K562 (cell line): ENCODE measurements around the gene PARD3B. TPM values are rescaled to one million over a fixed set of nuclear protein-coding genes. Genes with fewer than 3 reads are reported as not detected.

Experiments used
- ATF1 ChIP-seq, 2 experiments: fragments of 450-650 bp in 1 of 2; IDR thresholded peaks; 2 replicates each; pipeline ENCODE4 v1.6.1; 2016; ENCODE audit warnings: missing compliant biosample characterization in 1 of 2, missing genetic modification characterization in 1 of 2
- BRCA1 ChIP-seq, 2 experiments: fragments of 450-650 bp in 1 of 2; sonication (generic) in 1 of 2; formaldehyde crosslinking in 1 of 2; IDR thresholded peaks; 2 replicates each; pipeline versions ENCODE4 v1.5.0 to v1.6.1; 2017 to 2020; ENCODE audit warnings: mild to moderate bottlenecking in 1 of 2, missing genetic modification reagents in 1 of 2
- BRD4 ChIP-seq: fragments of 200-600 bp; sonication (generic); IDR thresholded peaks from 2 replicates; pipeline ENCODE4 v1.6.1; 2017; ENCODE audit warnings: inconsistent platforms
- FOXJ3 ChIP-seq: sonication (generic); formaldehyde crosslinking; IDR thresholded peaks from 2 replicates; pipeline ENCODE4 v1.4.0; 2020; ENCODE audit warnings: mild to moderate bottlenecking, missing genetic modification reagents
- HDAC6 ChIP-seq: IDR thresholded peaks from 2 replicates; pipeline ENCODE4 v1.6.1; 2012; ENCODE audit warnings: low read depth, mild to moderate bottlenecking, control low read depth, inconsistent platforms, low read length, moderate library complexity
- HOXB6 ChIP-seq: fragments of 250-450 bp; sonication (Bioruptor Pico); IDR thresholded peaks from 2 replicates; pipeline ENCODE4 v1.5.1; 2022; ENCODE audit warnings: mild to moderate bottlenecking, borderline replicate concordance
- RAD51 ChIP-seq: fragments of 450-650 bp; IDR thresholded peaks from 2 replicates; pipeline ENCODE4 v1.7.1; 2016; ENCODE audit warnings: low read depth, mild to moderate bottlenecking, borderline replicate concordance
- RFX7 ChIP-seq: fragments of 250-450 bp; sonication (Bioruptor Pico); IDR thresholded peaks from 2 replicates; pipeline ENCODE4 v1.5.1; 2021; ENCODE audit warnings: mild to moderate bottlenecking
- ZBTB8A ChIP-seq: fragments of 450-650 bp; IDR thresholded peaks from 2 replicates; pipeline ENCODE4 v1.6.1; 2018; ENCODE audit warnings: mild to moderate bottlenecking, moderate library complexity; ENCODE audit not compliant: partially characterized antibody
- ZC3H11A ChIP-seq: IDR thresholded peaks from 2 replicates; pipeline ENCODE4 v1.6.1; 2012; ENCODE audit warnings: low read depth, low read length, improper control_type of control experiment
- ZNF3 ChIP-seq: fragments of 250-450 bp; sonication (Bioruptor Pico); IDR thresholded peaks from 2 replicates; pipeline ENCODE4 v1.5.0; 2021; ENCODE audit warnings: mild to moderate bottlenecking, moderate library complexity
- ZNF778 ChIP-seq: fragments of 450-650 bp; formaldehyde crosslinking; IDR thresholded peaks from 2 replicates; pipeline ENCODE4 v1.4.0; 2020; ENCODE audit warnings: mild to moderate bottlenecking, moderate library complexity
- polyA plus RNA-seq, 8 experiments: library from polyadenylated mRNA; depleted of rRNA in 4 of 8; stranded (reverse) in 5 of 8; unstranded in 3 of 8; fragments of >200 nt; fragmentation: Nextera tagmentation in 2 of 8; fragmentation: Illumina TruSeq in 1 of 8; extraction: Ambion mirVana in 2 of 8; extraction: Trizol in 1 of 8; gene quantifications; 2 replicates each; pipeline versions ENCODE4 v1.2.1 to v1.2.3, GENCODE V29; 2011 to 2014; ENCODE audit warnings: inconsistent platforms in 1 of 8, missing spikeins in 1 of 8
- total RNA-seq, 7 experiments: library from RNA; depleted of rRNA in 6 of 7; stranded (reverse); fragments of >200 nt in 6 of 7; fragmentation: Illumina TruSeq in 2 of 7; extraction: Trizol in 2 of 7; gene quantifications; 2 replicates each; pipeline versions ENCODE4 v1.2.1 to v1.2.3, GENCODE V29; 2011 to 2021; ENCODE audit warnings: low replicate concordance in 1 of 7
- TF ChIP-seq, protein P1 (sequence below): fragments of 250-450 bp; sonication (Bioruptor Pico); IDR thresholded peaks from 2 replicates; pipeline ENCODE4 v1.4.0; 2020
- TF ChIP-seq, protein P2 (sequence below): sonication (generic); formaldehyde crosslinking; IDR thresholded peaks from 2 replicates; pipeline ENCODE4 v1.8.0; 2022; ENCODE audit warnings: missing genetic modification reagents, mild to moderate bottlenecking, borderline replicate concordance

The PARD3B gene
- total and polyA plus RNA-seq, 9 of the 15 experiments (the other 6 are each of a cell fraction or from before 2014, with no cell fraction given), result 0.15 to 3.0 (median 1.1) TPM

DNA sequence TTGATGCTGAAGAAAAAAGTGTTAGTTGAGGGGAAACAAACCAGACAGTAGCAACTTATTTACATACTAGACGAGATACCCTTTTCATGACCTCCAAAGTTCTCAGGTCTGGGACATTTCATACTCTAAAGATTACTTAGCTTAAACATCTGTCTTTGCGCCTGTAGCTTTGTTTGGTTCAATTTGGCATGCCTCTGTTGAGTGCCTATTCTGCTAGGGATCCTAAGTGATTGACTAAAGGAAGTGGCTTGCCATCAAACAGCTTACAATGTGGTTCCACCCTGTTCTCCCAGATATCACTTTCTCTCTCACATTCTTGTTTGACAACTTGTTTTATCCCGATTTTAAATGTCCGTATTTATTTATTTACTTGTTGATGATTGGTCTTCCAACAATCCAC, 488.8 kb downstream of the PARD3B start (continued):
- TF ChIP-seq, protein P1, sequence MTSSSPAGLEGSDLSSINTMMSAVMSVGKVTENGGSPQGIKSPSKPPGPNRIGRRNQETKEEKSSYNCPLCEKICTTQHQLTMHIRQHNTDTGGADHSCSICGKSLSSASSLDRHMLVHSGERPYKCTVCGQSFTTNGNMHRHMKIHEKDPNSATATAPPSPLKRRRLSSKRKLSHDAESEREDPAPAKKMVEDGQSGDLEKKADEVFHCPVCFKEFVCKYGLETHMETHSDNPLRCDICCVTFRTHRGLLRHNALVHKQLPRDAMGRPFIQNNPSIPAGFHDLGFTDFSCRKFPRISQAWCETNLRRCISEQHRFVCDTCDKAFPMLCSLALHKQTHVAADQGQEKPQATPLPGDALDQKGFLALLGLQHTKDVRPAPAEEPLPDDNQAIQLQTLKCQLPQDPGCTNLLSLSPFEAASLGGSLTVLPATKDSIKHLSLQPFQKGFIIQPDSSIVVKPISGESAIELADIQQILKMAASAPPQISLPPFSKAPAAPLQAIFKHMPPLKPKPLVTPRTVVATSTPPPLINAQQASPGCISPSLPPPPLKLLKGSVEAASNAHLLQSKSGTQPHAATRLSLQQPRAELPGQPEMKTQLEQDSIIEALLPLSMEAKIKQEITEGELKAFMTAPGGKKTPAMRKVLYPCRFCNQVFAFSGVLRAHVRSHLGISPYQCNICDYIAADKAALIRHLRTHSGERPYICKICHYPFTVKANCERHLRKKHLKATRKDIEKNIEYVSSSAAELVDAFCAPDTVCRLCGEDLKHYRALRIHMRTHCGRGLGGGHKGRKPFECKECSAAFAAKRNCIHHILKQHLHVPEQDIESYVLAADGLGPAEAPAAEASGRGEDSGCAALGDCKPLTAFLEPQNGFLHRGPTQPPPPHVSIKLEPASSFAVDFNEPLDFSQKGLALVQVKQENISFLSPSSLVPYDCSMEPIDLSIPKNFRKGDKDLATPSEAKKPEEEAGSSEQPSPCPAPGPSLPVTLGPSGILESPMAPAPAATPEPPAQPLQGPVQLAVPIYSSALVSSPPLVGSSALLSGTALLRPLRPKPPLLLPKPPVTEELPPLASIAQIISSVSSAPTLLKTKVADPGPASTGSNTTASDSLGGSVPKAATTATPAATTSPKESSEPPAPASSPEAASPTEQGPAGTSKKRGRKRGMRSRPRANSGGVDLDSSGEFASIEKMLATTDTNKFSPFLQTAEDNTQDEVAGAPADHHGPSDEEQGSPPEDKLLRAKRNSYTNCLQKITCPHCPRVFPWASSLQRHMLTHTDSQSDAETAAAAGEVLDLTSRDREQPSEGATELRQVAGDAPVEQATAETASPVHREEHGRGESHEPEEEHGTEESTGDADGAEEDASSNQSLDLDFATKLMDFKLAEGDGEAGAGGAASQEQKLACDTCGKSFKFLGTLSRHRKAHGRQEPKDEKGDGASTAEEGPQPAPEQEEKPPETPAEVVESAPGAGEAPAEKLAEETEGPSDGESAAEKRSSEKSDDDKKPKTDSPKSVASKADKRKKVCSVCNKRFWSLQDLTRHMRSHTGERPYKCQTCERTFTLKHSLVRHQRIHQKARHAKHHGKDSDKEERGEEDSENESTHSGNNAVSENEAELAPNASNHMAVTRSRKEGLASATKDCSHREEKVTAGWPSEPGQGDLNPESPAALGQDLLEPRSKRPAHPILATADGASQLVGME, result no peak
- TF ChIP-seq ZNF3 (CRISPR knock-in tag) (no peak), ZBTB8A (no peak), ATF1 (CRISPR knock-in tag; IDR thresholded peaks at IDR 0.05) (no peak), ATF1 (tag; IDR thresholded peaks at IDR 0.05) (no peak), RFX7 (CRISPR knock-in tag) (no peak), ZNF778 (CRISPR knock-in tag) (no peak), BRCA1 (IDR thresholded peaks at IDR 0.05) (no peak), BRCA1 (CRISPR knock-in tag; IDR thresholded peaks at IDR 0.05) (no peak), HOXB6 (CRISPR knock-in tag) (no peak), ZC3H11A (no peak), HDAC6 (no peak), RAD51 (no peak), BRD4 (no peak), FOXJ3 (CRISPR knock-in tag) (no peak)
- TF ChIP-seq, protein P2, sequence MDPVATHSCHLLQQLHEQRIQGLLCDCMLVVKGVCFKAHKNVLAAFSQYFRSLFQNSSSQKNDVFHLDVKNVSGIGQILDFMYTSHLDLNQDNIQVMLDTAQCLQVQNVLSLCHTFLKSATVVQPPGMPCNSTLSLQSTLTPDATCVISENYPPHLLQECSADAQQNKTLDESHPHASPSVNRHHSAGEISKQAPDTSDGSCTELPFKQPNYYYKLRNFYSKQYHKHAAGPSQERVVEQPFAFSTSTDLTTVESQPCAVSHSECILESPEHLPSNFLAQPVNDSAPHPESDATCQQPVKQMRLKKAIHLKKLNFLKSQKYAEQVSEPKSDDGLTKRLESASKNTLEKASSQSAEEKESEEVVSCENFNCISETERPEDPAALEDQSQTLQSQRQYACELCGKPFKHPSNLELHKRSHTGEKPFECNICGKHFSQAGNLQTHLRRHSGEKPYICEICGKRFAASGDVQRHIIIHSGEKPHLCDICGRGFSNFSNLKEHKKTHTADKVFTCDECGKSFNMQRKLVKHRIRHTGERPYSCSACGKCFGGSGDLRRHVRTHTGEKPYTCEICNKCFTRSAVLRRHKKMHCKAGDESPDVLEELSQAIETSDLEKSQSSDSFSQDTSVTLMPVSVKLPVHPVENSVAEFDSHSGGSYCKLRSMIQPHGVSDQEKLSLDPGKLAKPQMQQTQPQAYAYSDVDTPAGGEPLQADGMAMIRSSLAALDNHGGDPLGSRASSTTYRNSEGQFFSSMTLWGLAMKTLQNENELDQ, result no peak
